Measurements from ENCODE around the gene NUDT13.

The NUDT13 gene

GRCh38 chr10:73161662-73162061 lies 51.4 kb downstream of the NUDT13 start:
- WGBS (ENCODE audit: insufficient coverage, insufficient read length), result no CpG with 5 or more reads among the region's 3 CpGs
- Histone ChIP-seq H3K4me1 (ENCODE audit: control insufficient read depth, insufficient read depth, low read length) (no peaks in the 10 kb centered on the region), H3K27ac (ENCODE audit: low read length) (no peak overlapping the region), H3K4me3 (ENCODE audit: low read length) (no peak overlapping the region), H3K27me3 (ENCODE audit: control insufficient read depth, insufficient read depth, low read length) (no peaks in the 10 kb centered on the region), H3K36me3 (ENCODE audit: control insufficient read depth, insufficient read depth, low read length) (peaks cover 8% of the 10 kb centered on the region; the same call in 1 of the 2 replicates), H3K9me3 (ENCODE audit: control insufficient read depth, insufficient read depth, low read length) (no peaks in the 10 kb centered on the region)
- DNase-seq (ENCODE audit: low read depth, low spot score), result no peak

DNA sequence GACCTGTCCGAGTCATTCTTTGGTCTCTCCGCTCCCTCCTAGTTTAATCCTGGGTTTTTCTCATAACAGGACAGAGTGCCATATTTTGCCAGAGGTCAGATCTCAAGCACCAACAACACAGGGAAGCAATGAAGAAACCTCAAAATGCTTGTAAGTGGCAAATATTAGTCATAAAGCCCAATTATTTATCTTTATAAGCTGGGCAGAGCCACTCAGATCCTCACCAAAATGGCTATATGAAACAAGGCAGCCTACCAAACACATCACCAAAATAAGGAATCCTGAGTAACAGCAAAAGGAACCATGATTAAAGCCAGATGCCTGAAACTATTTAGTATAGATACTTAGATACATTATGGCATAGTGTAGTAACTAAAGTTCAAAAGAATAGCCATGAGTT lies 52.8 kb downstream of the NUDT13 start:
- no CpG with 5 or more reads among the region's 2 CpGs for WGBS (ENCODE audit: insufficient coverage, insufficient read length)
- Histone ChIP-seq H3K27me3 (ENCODE audit: control insufficient read depth, insufficient read depth, low read length) (no peaks in the 10 kb centered on the region), H3K4me3 (ENCODE audit: low read length) (no peak overlapping the region), H3K9me3 (ENCODE audit: control insufficient read depth, insufficient read depth, low read length) (no peaks in the 10 kb centered on the region), H3K4me1 (ENCODE audit: control insufficient read depth, insufficient read depth, low read length) (no peaks in the 10 kb centered on the region), H3K36me3 (ENCODE audit: control insufficient read depth, insufficient read depth, low read length) (peaks cover 8% of the 10 kb centered on the region; the same call in 1 of the 2 replicates), H3K27ac (ENCODE audit: low read length) (no peak overlapping the region)
- DNase-seq (ENCODE audit: low read depth, low spot score), result no peak

- WGBS (ENCODE audit: insufficient coverage, insufficient read length), result no CpG with 5 or more reads among the region's 2 CpGs
- Histone ChIP-seq H3K9me3 (ENCODE audit: control insufficient read depth, insufficient read depth, low read length) (no peaks in the 10 kb centered on the region), H3K4me1 (ENCODE audit: control insufficient read depth, insufficient read depth, low read length) (no peaks in the 10 kb centered on the region), H3K27me3 (ENCODE audit: control insufficient read depth, insufficient read depth, low read length) (no peaks in the 10 kb centered on the region), H3K36me3 (ENCODE audit: control insufficient read depth, insufficient read depth, low read length) (peaks cover 6% of the 10 kb centered on the region; the same call in 1 of the 2 replicates), H3K27ac (ENCODE audit: low read length) (no peak overlapping the region), H3K4me3 (ENCODE audit: low read length) (no peak overlapping the region)
- no peak for DNase-seq (ENCODE audit: low read depth, low spot score)
Observed at GRCh38 chr10:73166972-73167371, 56.7 kb downstream of the NUDT13 start.

DNA sequence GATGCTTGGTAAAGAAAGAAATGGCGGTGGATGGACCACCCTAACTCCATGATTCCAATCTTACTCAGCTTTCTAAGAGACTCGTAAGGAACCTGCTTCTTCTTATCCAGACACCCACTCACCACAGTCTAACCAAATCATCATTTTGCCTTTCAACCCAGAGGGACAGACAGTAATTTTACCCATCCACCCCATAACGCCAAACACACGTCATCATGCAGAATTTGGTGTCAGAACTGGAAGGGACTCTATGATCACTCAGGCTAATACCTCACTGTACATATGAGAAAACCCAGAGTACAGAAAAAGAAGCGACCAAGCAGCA lies 57.2 kb downstream of the NUDT13 start:
- peaks cover 6% of the 10 kb centered on the region; the same call in 1 of the 2 replicates for H3K36me3 ChIP-seq (ENCODE audit: control insufficient read depth, insufficient read depth, low read length)
- no peaks in the 10 kb centered on the region for H3K9me3 ChIP-seq (ENCODE audit: control insufficient read depth, insufficient read depth, low read length)
- no peak for DNase-seq (ENCODE audit: low read depth, low spot score)
- H3K4me1 ChIP-seq (ENCODE audit: control insufficient read depth, insufficient read depth, low read length), result no peaks in the 10 kb centered on the region
- no peak overlapping the region for H3K27ac ChIP-seq (ENCODE audit: low read length)
- H3K27me3 ChIP-seq (ENCODE audit: control insufficient read depth, insufficient read depth, low read length), result no peaks in the 10 kb centered on the region
- no CpG with 5 or more reads among the region's 5 CpGs for WGBS (ENCODE audit: insufficient coverage, insufficient read length)
- peak overlapping the region; percentile 85 for H3K4me3 ChIP-seq (ENCODE audit: low read length)

DNA sequence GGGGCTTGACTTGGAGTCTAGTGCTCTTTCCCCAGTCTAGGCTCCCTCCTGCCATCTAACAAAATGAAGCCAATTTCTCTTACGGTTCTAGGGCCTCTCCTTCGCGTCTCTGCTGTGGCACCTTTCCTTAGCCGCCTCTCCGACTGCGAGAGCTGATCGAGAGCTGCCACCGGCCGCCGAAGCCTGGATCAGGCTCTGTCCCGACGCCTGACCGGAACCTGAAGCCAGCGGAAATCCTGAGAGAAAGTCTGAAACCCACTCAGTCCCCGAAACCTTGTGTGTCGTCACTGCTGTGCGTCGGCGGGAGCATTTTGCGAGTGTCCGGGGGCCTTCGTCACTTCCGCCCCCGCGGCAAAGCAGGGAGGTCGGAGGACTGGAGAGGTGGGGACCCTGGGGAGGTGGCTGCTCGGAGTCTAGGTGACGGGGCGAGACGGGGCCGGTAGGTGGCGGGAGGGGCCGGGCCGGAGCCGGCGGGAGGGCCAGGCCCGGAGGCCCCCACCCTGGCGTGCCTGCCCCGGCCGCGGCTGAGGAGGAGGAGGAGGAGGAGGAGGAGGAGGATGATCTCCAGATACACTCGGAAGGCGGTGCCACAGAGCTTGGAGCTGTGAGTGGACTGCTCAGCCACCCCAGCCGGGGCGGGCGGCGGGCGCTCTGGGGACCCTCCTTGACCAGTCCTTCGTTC lies 57.7 kb downstream of the NUDT13 start, which contains the start of the genes ECD and FAM149B1:
TSS of gene ECD (minus strand) at position 226 of the 682 bp plus-strand sequence. CDS start 4,071 bp downstream, outside the sequence.
TSS of gene FAM149B1 (plus strand) at position 337 of the 682 bp plus-strand sequence. CDS start at position 558, 221 bp downstream.
- peak; percentile 81 for DNase-seq (ENCODE audit: low read depth, low spot score)
- no peaks in the 10 kb centered on the region for H3K27me3 ChIP-seq (ENCODE audit: control insufficient read depth, insufficient read depth, low read length)
- no CpG with 5 or more reads among the region's 49 CpGs for WGBS (ENCODE audit: insufficient coverage, insufficient read length)
- H3K4me3 ChIP-seq (ENCODE audit: low read length), result peak within 1 kb of the TSS; percentile 85
- H3K36me3 ChIP-seq (ENCODE audit: control insufficient read depth, insufficient read depth, low read length), result peaks cover under 1% of the 10 kb centered on the region; the same call in 1 of the 2 replicates
- no peaks in the 10 kb centered on the region for H3K4me1 ChIP-seq (ENCODE audit: control insufficient read depth, insufficient read depth, low read length)
- H3K9me3 ChIP-seq (ENCODE audit: control insufficient read depth, insufficient read depth, low read length), result no peaks in the 10 kb centered on the region
- H3K27ac ChIP-seq (ENCODE audit: low read length), result no peak within 1 kb of the TSS

DNA sequence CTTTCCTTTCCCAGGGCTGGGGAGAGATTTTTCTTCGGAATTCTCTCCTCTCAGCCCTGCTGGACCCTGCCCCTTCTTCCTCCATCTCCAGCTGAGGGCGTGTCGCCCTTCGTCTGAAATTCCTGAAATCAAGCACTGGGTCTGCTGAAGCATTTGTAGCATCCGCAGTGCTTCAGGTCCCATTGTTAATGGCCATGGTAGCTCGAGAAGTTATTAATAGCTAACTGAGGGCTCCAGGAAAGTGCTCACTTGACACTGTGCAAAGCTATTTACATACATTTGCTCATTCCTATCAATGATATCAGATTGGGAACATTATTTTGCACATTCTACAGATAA lies 58.2 kb downstream of the NUDT13 start:
- Histone ChIP-seq H3K4me1 (ENCODE audit: control insufficient read depth, insufficient read depth, low read length) (no peaks in the 10 kb centered on the region), H3K9me3 (ENCODE audit: control insufficient read depth, insufficient read depth, low read length) (no peaks in the 10 kb centered on the region), H3K36me3 (ENCODE audit: control insufficient read depth, insufficient read depth, low read length) (no peaks in the 10 kb centered on the region; the same call in 1 of the 2 replicates), H3K4me3 (ENCODE audit: low read length) (peak overlapping the region; percentile 85; the same call in 1 of the 2 replicates), H3K27ac (ENCODE audit: low read length) (no peak overlapping the region), H3K27me3 (ENCODE audit: control insufficient read depth, insufficient read depth, low read length) (no peaks in the 10 kb centered on the region)
- DNase-seq (ENCODE audit: low read depth, low spot score), result no peak
- WGBS (ENCODE audit: insufficient coverage, insufficient read length), result no CpG with 5 or more reads among the region's 6 CpGs

DNA sequence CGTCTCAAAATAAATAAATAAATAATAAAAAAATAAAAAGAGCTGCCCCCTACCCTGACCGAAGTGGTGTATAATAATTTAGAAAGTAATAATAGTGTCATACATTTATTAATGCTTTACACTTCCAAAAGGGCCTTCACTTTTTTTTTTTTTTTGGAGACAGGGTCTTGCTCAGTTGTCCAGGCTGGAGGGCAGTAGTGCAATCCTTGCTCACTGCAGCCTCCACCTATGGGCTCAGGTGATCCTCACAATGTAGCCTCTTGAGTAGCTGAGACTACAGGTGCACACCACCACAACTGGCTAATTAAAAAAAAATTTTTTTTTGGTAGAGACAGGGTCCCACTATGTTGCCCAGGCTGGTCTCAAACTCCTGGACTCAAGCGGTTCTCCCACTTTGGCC lies 59.1 kb downstream of the NUDT13 start:
- Histone ChIP-seq H3K9me3 (ENCODE audit: control insufficient read depth, insufficient read depth, low read length) (no peaks in the 10 kb centered on the region), H3K4me3 (ENCODE audit: low read length) (no peak overlapping the region), H3K27me3 (ENCODE audit: control insufficient read depth, insufficient read depth, low read length) (no peaks in the 10 kb centered on the region), H3K27ac (ENCODE audit: low read length) (no peak overlapping the region), H3K4me1 (ENCODE audit: control insufficient read depth, insufficient read depth, low read length) (no peaks in the 10 kb centered on the region), H3K36me3 (ENCODE audit: control insufficient read depth, insufficient read depth, low read length) (no peaks in the 10 kb centered on the region)
- no peak for DNase-seq (ENCODE audit: low read depth, low spot score)
- no CpG with 5 or more reads among the region's 3 CpGs for WGBS (ENCODE audit: insufficient coverage, insufficient read length)

DNA sequence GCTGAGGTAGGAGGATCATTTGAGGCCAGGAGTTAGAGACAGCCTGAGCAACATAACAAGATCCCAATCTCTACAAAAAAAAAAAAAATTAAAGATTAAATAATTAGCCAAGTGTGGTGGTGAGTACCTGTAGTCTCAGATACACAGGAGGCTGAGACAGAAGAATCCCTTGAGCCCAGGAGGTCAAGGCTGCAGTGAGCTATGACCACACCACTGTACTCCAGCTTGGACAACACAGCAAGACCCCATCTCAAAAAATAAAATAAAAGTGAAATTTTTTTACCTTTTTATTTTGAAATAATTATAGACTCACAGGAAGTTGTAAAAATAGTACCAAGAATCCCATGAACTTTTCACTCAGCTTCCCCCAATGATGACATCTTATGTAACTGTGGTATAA lies 62.6 kb downstream of the NUDT13 start:
- H3K9me3 ChIP-seq (ENCODE audit: control insufficient read depth, insufficient read depth, low read length), result no peaks in the 10 kb centered on the region
- DNase-seq (ENCODE audit: low read depth, low spot score), result no peak
- no peak overlapping the region for H3K4me3 ChIP-seq (ENCODE audit: low read length)
- no peaks in the 10 kb centered on the region for H3K27me3 ChIP-seq (ENCODE audit: control insufficient read depth, insufficient read depth, low read length)
- no peaks in the 10 kb centered on the region for H3K4me1 ChIP-seq (ENCODE audit: control insufficient read depth, insufficient read depth, low read length)
- no peaks in the 10 kb centered on the region for H3K36me3 ChIP-seq (ENCODE audit: control insufficient read depth, insufficient read depth, low read length)
- no peak overlapping the region for H3K27ac ChIP-seq (ENCODE audit: low read length)

- H3K27me3 ChIP-seq (ENCODE audit: control insufficient read depth, insufficient read depth, low read length), result no peaks in the 10 kb centered on the region
- H3K27ac ChIP-seq (ENCODE audit: low read length), result no peak overlapping the region
- DNase-seq (ENCODE audit: low read depth, low spot score), result no peak
- no peak overlapping the region for H3K4me3 ChIP-seq (ENCODE audit: low read length)
- no CpG with 5 or more reads among the region's 1 CpG for WGBS (ENCODE audit: insufficient coverage, insufficient read length)
- H3K36me3 ChIP-seq (ENCODE audit: control insufficient read depth, insufficient read depth, low read length), result no peaks in the 10 kb centered on the region
- H3K9me3 ChIP-seq (ENCODE audit: control insufficient read depth, insufficient read depth, low read length), result no peaks in the 10 kb centered on the region
- no peaks in the 10 kb centered on the region for H3K4me1 ChIP-seq (ENCODE audit: control insufficient read depth, insufficient read depth, low read length)
Observed at GRCh38 chr10:73174148-73174925, 64.1 kb downstream of the NUDT13 start.
